Lower leg skin (tissue), 4 donors: ENCODE results near the gene MOGAT2. TPM values are rescaled to one million over a fixed set of nuclear protein-coding genes. Genes with fewer than 3 reads are reported as not detected.
"Not testable (repeated sequence)": the region's sequence is repeated elsewhere in the genome, so short reads cannot be mapped to it uniquely, and the experiment has no call there.

Experiments used
- DNase-seq, 2 donors: peaks; one replicate each; pipeline ENCODE4 v3.0.0-alpha.2; 2019; ENCODE audit warnings: low spot score in 2 of 2
- H3K4me3 ChIP-seq: fragments of 200-600 bp; sonication (generic); 2 replicates; pipeline ENCODE4 v1.5.1; 2017; ENCODE audit warnings: mild to moderate bottlenecking, low read depth; ENCODE audit not compliant: poor library complexity, severe bottlenecking
- POLR2A ChIP-seq, 2 donors: fragments of 450-650 bp; IDR thresholded peaks; one replicate each; pipeline ENCODE4 v1.6.1; 2016 to 2017; ENCODE audit warnings: antibody characterized with exemption in 2 of 2, mild to moderate bottlenecking in 1 of 2, moderate library complexity in 1 of 2
- WGBS, 2 donors: methylation state at CpG; one replicate each; pipeline ENCODE4 v1.1.5; 2018; 5-methylcytosine and 5-hydroxymethylcytosine counted together
- intact Hi-C: fragments of 100-400 bp; cut with DNase I; formaldehyde crosslinking; loops from one replicate; pipeline ENCODE4 v1.15.0; 2023; ENCODE audit warnings: low total_unique reads
- total RNA-seq, 4 donors: library from RNA; depleted of rRNA; stranded (reverse); fragments of >200 nt; gene quantifications; one replicate each; pipeline ENCODE4 v1.1.0, GENCODE V29; 2016
- TF ChIP-seq, protein P1 (sequence below), 3 donors: fragments of 450-650 bp; IDR thresholded peaks; one replicate each; pipeline ENCODE4 v1.5.1; 2016; ENCODE audit warnings: antibody characterized with exemption in 3 of 3, mild to moderate bottlenecking in 3 of 3, moderate library complexity in 2 of 3

The MOGAT2 gene
- total RNA-seq, 4 donors from 2014 or later: 0.21 to 12.6 (median 3.0) TPM

DNA sequence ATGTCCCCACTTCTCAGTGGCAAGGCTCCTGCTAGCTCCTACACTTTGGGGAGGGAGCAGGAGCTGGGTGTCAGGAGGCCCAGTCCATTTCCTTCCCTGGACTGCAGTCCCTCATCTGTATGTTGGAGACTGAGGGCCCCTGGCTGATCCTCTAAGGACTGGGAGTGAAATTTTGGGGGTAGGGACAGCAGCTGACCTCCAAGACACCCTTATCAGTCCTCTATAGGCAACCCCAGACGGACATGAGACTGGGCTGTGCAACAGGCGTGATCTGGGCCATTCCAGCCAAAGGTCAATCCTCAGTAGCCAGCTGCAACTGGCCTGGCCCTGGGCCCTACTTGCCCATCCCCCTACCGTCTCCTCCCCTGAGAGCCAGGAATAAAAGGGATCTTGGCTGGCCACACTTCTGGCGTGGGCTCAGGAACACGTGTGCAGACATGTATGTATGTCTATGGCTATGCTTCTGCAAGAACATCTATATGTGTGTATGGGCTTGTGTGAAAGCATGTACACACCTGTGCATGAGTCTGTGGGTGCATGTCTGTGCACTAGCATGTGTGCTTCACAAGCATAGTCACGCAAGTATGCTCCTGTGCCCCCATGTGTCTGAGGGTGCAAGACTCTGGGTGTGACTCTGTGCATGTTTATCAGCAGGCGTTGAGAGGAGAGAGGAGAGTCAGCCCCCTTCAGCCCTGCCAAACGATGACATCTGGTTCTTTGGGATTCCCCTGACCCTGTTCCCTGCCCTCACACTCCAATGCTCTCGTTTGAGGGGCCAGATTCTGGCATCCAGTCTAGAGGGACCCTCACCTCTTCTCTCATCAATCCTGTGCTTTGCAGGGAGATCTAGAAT is 26.3 kb downstream of the MOGAT2 start:
- no peak for DNase-seq
- WGBS, 2 donors: 44 to 55% methylated on average over 9 of the region's 9 CpGs
- intact Hi-C loops: no loop called here
- TF ChIP-seq, protein P1, sequence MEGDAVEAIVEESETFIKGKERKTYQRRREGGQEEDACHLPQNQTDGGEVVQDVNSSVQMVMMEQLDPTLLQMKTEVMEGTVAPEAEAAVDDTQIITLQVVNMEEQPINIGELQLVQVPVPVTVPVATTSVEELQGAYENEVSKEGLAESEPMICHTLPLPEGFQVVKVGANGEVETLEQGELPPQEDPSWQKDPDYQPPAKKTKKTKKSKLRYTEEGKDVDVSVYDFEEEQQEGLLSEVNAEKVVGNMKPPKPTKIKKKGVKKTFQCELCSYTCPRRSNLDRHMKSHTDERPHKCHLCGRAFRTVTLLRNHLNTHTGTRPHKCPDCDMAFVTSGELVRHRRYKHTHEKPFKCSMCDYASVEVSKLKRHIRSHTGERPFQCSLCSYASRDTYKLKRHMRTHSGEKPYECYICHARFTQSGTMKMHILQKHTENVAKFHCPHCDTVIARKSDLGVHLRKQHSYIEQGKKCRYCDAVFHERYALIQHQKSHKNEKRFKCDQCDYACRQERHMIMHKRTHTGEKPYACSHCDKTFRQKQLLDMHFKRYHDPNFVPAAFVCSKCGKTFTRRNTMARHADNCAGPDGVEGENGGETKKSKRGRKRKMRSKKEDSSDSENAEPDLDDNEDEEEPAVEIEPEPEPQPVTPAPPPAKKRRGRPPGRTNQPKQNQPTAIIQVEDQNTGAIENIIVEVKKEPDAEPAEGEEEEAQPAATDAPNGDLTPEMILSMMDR (IDR thresholded peaks at IDR 0.05): no peak
- no peak for TF ChIP-seq POLR2A (IDR thresholded peaks at IDR 0.05)
- H3K4me3 ChIP-seq: no peak overlapping the region

DNA sequence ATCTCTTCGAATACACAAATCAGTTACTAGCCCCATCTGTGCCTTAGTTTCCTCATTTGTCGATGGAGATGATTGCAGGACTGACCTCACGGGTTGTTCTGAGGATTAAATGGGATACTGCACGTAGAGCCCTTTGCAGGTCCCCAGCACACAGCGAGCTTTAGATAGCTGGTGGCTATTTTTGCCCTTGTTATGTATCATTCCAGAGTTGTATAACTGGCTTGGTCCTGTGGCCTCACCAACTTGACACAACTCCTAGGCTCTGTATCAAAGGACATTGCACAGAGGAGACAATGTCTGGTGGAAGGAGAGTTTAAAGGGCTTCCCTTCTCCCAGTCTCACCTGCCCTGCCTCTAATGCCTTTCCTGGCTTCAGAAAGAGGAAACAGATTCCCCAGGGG is 28.2 kb downstream of the MOGAT2 start:
- no peak for TF ChIP-seq POLR2A (IDR thresholded peaks at IDR 0.05)
- TF ChIP-seq, protein P1 (IDR thresholded peaks at IDR 0.05): no peak
- WGBS, 2 donors: 88 to 92% methylated on average over 5 of the region's 5 CpGs
- H3K4me3 ChIP-seq: no peak overlapping the region
- intact Hi-C loops: no loop called here
- no peak for DNase-seq

DNA sequence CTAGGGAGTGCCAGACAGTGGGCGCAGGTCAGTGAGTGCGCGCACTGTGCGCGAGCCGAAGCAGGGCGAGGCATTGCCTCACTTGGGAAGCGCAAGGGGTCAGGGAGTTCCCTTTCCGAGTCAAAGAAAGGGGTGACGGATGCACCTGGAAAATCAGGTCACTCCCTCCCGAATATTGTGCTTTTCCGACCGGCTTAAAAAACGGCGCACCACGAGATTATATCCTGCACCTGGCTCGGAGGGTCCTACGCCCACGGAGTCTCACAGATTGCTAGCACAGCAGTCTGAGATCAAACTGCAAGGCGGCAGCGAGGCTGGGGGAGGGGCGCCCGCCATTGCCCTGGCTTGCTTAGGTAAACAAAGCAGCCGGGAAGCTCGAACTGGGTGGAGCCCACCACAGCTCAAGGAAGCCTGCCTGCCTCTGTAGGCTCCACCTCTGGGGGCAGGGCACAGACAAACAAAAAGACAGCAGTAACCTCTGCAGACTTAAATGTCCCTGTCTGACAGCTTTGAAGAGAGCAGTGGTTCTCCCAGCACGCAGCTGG is 31.2 kb downstream of the MOGAT2 start:
- H3K4me3 ChIP-seq, intact Hi-C loops, DNase-seq: not testable (repeated sequence)
- WGBS, 2 donors: 56 to 84% methylated on average over 19 to 24 of the region's 26 CpGs

DNA sequence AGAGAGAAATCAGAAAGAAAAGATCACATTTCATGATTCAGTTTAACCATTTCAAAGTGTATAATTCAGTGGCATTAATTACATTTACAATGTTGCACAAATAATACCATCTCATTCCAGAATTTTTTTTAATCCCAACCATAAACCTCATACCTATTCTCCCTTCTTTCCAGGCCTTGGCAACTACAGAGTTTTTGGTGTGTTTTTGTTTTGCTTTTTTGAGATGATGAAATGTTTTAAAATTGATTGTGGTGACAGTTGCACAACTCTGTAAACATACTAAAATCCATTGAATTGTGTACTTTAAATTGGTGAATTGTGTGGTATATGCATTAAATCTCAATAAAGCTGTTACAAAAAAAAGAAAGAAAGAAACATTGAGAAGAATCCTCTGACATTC is 37.3 kb downstream of the MOGAT2 start:
- H3K4me3 ChIP-seq, DNase-seq, intact Hi-C loops: not testable (repeated sequence)

DNA sequence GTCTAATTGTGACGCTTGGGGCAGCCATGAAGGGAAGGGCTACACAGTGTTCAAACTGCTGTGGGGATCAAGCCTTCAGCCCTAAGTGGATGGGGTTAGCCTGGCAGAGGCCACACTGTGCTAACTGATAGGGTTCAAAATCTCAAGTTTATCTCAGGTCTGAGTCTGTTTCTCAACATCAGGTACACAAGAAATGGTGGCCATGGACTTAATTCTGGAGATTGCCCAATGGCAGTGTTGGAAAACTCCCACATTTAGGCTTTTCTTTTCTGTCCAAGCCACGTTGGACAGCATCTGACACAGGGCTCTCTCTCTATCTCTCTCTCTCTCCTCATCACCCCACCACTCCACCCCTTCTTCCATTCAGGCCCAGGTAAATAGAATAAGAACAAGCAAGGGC is 40.0 kb downstream of the MOGAT2 start:
- H3K4me3 ChIP-seq: no peak overlapping the region
- no peak for DNase-seq
- WGBS, 2 donors: 56 to 69% methylated on average over 2 of the region's 2 CpGs
- TF ChIP-seq POLR2A (IDR thresholded peaks at IDR 0.05): no peak
- intact Hi-C loops: no loop called here

DNA sequence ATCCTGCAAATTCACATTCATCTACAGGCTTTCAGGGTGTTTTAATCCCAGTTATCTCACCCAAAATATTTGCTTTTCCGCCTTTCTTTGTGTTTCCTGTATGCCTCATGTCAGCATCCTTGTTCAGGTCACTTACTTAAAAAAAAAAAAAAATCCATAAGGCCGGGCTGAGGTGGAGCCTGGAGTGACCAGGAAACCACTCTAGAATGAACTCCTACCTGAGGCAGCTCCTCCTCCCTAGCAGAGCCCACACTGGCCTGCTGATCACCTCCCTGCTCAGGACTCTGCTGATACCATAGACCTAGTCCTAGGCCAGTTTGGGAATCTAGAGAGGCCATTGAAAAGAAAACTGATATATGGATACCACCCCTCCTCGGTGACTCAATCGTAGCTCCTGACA is 42.2 kb downstream of the MOGAT2 start:
- no peak overlapping the region for H3K4me3 ChIP-seq
- no peak for DNase-seq
- intact Hi-C loops: no loop called here
- TF ChIP-seq, protein P1 (IDR thresholded peaks at IDR 0.05): no peak
- TF ChIP-seq POLR2A (IDR thresholded peaks at IDR 0.05): no peak
- 75 to 79% methylated on average over 4 of the region's 4 CpGs for WGBS, 2 donors

DNA sequence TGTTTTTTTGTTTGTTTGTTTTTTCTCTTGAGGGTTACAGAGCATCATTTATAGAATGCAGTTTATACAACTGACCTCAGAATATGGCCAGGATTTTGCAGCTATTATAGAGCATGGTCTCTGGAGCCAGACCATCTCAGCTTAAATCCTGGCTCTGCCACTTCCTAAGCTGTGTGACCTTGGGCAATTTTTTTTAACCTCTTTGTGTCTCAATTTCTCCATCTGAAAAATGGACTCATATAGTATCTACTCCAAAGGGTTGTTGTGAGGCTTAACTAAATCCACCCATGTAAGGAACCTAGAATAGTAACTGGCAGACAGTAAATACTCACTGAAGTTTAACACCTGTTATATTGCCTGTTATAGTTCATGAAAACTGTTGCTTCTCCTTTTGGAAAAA is 42.6 kb downstream of the MOGAT2 start:
- intact Hi-C loops: no loop called here
- TF ChIP-seq POLR2A (IDR thresholded peaks at IDR 0.05): no peak
- TF ChIP-seq, protein P1 (IDR thresholded peaks at IDR 0.05): no peak
- DNase-seq: no peak
- no peak overlapping the region for H3K4me3 ChIP-seq
